Stimulated activated CD8-positive, alpha-beta memory T cell treated with anti-CD3 and anti-CD28 coated beads, Interleukin-12 subunit alpha, Interleukin-12 subunit beta, amount 100 ng/mL, for 24 hours (primary cell): ENCODE measurements around the gene EFCAB6.

Experiments
- DNase-seq: peaks from one replicate; pipeline ENCODE4 v3.0.0-alpha.2; 2020; ENCODE audit errors: extremely low read depth

Gene EFCAB6, protein sequence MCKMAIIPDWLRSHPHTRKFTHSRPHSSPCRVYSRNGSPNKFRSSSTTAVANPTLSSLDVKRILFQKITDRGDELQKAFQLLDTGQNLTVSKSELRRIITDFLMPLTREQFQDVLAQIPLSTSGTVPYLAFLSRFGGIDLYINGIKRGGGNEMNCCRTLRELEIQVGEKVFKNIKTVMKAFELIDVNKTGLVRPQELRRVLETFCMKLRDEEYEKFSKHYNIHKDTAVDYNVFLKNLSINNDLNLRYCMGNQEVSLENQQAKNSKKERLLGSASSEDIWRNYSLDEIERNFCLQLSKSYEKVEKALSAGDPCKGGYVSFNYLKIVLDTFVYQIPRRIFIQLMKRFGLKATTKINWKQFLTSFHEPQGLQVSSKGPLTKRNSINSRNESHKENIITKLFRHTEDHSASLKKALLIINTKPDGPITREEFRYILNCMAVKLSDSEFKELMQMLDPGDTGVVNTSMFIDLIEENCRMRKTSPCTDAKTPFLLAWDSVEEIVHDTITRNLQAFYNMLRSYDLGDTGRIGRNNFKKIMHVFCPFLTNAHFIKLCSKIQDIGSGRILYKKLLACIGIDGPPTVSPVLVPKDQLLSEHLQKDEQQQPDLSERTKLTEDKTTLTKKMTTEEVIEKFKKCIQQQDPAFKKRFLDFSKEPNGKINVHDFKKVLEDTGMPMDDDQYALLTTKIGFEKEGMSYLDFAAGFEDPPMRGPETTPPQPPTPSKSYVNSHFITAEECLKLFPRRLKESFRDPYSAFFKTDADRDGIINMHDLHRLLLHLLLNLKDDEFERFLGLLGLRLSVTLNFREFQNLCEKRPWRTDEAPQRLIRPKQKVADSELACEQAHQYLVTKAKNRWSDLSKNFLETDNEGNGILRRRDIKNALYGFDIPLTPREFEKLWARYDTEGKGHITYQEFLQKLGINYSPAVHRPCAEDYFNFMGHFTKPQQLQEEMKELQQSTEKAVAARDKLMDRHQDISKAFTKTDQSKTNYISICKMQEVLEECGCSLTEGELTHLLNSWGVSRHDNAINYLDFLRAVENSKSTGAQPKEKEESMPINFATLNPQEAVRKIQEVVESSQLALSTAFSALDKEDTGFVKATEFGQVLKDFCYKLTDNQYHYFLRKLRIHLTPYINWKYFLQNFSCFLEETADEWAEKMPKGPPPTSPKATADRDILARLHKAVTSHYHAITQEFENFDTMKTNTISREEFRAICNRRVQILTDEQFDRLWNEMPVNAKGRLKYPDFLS (N-terminal part only)

DNA sequence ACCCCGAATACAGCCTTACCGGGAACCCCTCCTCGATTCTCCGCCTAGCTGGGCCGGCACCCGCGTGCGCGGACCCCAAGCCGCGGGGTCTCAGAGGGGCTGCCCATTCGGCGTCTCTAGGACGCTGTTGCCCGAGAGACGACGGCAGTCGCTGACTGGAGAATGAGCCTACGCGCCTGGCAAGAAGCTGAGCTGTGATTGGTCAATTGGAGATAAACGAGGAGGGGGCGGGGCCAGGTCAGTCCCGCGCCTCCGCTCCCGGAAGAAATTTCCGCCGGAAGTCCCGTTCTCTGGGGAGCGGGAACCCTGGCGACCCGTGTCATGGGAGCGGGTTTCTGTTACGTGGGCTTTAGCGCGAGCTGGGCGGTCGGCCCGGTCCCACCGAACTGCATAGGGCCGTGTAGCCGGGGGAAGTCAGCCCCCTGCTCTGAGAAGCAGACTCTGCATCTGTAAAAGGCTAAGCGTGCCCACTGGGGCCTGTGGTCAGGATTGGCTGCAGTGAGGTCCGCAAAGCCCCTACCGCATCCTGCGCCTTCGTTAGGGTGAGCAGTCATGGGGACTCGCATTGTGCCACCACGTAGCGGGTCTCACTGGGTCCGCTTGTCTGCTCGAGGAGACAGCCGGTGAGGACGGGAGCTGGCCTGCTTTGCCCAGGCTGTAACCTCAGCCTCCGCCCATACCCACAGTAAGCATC lies at the start of gene EFCAB6:
Gene EFCAB6, minus strand, starts transcription at position 157 of the 694 bp plus-strand sequence. CDS start 29,987 bp downstream, outside the sequence.
- peak; percentile 77 for DNase-seq

DNA sequence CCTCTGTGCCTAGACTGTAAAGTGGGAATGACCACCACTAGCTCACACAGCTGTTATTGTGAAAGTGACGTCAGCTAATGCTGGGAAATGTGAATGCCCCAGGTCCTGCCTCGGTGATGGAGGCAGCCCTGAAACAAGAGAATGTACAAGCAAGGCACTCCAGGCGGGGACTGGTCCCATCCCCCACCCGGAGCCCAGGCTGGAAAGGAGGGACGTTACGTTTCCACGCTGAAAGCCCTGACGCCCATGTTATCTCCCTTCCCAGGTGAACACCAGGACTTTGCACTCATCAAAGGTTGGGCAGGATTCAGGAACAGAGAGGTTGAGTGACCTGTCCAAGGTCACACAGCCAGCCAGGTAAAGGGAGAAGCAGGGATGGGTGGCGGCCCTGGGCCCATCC lies 49.4 kb upstream of the EFCAB6 start:
- DNase-seq = no peak

DNA sequence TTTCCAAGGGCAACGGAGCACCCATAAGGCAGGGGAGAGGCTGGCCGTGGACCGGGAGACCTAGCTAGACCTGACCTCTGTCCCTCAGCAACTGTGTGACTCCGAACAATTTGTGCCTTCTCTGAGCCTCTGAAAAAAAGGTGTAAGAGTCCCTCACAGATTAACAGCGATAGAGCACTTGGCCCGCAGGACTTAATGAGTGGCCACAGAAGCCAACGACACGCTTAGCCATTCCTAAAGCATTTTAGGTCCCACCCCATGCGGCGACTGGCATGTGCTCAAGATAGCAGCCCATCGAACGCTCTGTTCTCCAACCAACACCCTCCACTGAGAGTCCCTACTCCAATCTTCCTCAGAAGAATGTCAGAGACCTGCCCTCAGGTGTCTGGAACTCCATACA lies 48.7 kb upstream of the EFCAB6 start:
- no peak for DNase-seq

DNA sequence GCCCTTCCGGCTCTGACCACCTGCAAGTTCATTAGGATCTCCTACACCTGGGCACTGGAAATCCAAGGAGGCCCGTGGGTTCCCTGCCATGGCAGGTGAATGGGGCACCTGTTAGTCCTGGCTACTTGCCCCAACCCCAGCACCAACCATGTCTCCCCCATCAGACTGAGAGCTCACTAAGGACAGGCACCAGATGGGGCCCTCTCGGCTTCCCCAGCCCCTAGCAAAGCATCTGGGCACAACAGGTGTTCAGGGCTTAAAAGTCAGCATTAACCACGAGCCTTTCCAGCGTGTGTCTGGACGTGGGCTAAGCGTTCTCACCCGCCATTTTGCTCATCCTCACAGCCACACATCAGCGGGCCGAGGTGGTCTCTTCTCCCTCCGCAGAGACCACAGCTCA lies 48.0 kb upstream of the EFCAB6 start:
- DNase-seq = no peak

DNA sequence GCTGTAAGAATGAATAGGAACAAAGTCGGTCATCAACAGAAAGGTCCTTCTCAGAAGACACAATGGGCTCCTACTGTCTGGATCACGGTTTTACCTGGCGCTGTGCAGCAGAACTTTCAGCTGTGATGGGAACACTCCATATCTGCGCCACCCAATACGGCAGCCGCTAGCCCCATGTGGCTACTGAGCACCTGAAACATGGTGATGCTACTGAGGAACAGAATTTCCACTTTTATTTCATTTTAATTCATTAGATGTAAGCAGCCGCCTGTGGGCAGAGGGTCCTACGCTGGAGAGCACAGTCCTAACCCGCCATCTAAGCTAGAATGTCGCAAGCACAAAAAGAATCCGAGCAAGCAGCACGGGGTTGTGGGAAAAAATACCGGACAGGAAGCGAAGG lies 47.5 kb upstream of the EFCAB6 start:
- no peak for DNase-seq

DNA sequence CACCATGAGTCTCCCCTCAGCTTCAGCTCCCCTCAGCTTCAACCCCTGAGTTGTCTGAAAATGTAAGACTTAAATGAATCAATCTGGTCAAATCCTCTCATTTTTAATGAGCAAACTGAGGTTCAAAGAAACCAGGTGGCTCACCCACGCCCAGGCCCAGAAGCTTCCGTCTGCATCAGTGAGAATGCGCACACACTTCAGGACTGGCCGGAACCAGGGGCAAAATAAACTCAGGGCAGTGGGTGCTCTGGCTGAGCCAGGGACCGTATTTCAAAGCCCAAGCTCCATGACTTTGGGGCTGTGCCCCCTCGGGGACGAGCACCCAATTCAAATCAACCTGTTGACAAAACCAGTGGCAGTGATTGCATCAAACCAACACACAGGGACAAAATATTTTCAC lies 47.1 kb upstream of the EFCAB6 start:
- DNase-seq = no peak

DNA sequence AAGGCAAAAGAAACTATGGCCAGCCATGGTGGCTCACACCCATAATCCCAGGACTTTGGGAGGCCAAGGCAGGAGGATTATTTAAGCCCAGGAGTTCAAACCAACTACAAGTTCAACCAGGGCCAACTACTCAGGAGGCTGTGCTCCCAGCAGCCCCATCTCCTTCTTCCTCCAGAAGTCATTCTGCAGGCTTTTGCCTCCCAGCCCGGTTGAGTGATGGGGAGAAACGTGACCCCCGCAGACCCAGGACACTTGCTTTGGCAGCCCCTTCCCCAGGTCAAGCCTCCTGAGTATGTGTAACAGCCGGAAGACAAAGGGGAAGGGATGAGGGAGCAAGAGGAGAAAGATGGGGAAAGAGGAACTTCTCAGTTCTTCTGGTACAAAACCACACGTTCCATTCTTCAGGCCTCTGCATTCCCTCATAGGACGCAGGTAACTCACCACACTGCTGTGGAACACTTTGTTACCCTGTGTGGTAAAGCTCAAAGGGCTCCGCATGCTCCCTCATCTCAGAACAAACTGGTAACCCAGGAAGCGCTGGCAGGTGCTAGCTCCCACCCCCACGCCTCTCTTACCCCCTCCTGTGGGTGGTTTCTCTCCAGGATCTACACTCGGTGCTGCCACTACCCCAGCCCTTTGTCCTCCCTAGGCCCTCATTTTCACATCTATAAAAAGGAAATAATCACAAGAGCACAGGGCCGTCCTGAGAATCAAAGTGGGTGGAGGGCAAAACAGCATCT lies 46.2 kb upstream of the EFCAB6 start:
- DNase-seq = no peak

DNA sequence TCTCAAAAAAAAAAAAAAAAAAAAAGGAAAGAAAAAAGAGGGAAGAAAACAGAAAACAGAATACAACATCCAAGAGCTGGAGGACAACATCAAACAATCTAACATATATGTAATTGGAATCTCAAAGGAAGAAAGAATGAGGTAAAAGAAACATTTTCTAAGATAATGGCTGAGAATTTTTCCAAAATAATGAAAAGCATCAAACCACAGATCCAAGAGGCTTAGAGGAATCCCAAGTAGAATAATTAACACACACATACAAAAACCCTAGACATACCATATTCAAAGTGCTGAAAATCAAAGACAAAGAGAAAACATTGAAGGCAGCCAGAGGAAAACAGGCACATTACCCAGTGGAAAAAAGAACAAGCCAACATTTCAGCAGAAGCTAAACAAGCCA lies 45.3 kb upstream of the EFCAB6 start:
- DNase-seq = no peak

- DNase-seq = no peak
Measured at GRCh38 chr22:43855431-43855830, 43.3 kb upstream of the EFCAB6 start.

GRCh38 chr22:43854786-43855271 lies 42.7 kb upstream of the EFCAB6 start:
- DNase-seq = no peak

GRCh38 chr22:43854121-43854785 lies 42.1 kb upstream of the EFCAB6 start:
- DNase-seq = no peak

DNA sequence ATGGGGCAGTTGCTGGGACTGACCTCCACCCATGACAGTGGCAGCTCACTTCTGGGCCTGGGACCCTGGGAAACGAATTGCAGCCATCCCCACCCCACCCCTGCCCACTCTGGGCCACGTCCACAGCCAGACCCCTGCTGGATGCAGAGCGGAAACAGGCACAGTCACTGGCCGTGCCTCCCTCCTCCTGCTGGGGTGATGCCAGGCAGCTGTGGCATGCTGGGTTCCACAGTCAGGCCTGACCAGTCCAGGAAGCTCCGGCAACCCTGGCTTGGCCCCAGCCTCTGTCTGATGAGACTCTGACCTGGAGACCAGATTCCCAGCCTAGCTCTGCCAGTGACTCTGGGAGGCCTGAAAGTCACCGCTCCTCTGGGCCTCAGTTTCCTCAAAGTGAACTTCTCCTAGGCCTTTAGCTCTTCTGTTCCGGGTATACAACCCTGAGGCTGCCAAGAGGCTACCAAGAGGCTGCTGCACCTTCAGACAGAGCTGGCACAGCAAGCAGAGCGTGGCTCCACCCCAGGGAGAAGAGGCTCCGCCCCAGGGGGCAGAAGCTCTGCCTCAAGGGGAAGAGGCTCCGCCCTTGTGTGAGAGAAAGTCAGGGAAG lies 41.3 kb upstream of the EFCAB6 start:
- DNase-seq = no peak

GRCh38 chr22:43852573-43853327 lies 40.6 kb upstream of the EFCAB6 start:
- DNase-seq = no peak

DNA sequence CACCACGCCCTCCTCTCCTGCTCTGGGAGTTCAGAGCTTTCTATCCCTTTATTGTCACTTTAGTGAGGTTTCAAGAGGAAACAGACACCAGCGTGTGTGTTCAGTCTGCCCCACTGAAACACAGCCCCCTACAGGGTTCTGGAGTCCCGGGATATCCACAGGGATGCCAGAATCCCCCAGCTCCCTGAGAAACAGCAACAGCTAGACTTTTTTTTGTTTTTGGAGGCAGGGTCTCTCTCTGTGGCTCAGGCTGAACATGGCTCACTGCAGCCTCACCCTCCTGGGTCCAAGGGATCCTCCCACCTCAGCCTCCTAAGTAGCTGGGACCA lies 39.8 kb upstream of the EFCAB6 start:
- DNase-seq = no peak

DNA sequence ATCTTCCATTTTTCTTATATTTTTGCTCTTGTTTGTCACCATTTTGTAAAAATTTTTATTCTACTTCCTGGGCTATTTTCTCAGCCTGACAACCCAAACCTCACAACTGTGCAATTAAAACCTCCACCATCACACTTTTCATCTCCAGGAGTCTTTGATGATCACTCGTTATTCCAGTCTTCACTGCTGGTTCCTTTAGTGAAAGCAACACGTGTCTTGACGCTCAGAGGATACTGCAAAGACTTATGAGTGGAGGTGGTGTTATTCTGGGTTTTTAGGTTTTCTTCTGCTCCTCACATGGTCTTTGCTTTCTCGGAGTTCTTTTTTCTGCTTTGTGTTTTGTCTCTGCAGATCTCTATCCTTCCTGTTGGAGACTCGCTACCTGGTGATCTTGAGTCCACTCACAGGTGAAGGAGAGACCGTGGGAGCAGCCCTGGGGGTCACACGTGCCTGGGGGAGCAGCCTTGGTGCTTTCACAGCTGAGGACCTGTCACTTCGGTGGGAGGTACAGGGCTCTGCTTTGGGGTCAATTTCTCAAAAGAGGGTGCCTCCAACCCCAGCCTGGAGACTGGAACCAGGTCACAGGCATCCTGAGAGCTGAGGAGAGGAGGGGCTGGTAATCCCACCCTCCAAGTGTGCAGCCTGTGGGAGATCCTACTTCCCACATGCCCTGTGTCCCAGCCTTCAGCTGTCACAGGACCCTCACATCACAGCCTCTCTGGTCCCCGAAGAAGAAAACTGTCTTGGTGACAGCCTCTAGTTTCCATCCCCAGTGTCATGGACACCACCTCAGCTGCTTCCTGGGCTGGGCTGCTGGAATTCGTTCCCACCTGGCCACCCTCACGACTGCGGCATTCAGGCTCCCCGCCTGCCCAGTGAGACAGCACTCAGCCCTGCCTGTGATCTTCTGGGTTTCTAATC lies 39.2 kb upstream of the EFCAB6 start:
- DNase-seq = no peak

DNA sequence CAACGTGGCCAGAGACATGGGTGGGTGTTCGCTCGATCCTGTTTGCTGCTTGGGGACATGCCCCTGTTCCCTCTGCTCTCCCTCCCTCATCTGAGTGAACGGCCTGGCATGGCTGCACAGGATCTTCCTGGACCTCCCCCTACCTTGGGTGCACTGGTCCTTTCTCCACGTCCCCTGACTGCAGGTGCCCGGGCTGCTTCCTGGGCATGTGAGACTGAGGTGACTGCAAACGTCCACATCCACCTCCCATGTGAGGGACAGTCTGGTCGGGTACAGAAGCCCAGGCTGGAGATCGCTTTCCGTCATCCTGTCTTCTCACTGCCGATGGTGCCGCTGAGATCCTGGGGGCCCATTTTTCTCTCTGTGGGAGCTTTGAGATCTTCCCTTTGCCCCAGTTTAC lies 38.4 kb upstream of the EFCAB6 start:
- no peak for DNase-seq

DNA sequence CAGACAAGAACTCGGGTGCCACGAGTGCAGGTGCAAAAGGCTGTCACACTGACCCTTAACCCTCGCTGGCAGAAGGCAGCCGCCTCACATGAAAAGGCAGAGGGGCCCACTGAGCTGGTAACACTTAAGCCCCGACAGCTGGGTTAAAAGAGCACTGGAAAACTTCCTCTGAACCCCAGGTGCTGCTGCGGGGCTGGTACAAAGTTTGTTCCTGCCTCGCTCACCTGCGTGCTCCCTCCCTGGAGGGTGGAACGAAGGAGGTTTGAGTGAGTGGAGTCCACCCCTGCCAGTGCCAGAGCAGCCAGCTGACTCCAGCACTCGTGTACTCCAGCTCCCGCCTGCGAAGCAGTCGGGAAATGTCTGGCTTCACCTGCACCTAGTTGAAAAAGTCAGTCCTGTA lies 37.6 kb upstream of the EFCAB6 start:
- DNase-seq = no peak
